Hippocampal formation (tissue), 2 donors: ENCODE results near the gene NPEPL1.

ENCODE experiments used
- DNase-seq, 2 donors: peaks; one replicate each; lab custom pipeline; 2025; lab: John Stamatoyannopoulos, UW

NPEPL1 gene

DNA sequence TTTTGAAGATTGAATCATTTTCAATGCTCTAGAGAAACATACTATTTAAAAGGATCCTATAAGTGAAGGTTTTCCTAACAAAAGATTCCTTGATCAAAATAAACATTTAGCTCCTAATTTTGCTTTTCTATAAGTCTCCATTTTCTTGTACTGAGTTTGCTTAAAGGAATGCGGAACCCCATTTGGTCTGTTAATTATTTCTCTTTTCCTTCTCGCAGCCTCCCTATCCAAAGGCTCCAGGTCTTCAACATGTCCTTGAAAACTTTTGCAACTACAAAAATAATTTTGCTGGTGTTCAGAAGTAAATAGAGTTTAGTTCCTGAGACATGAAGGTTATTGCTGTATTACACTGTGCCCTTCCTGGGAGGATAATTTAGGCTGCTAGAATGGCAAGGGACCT is 8.3 kb upstream of the NPEPL1 start:
- DNase-seq = no peak

GRCh38 chr20:58685988-58686387 is 6.6 kb upstream of the NPEPL1 start:
- no peak for DNase-seq

DNA sequence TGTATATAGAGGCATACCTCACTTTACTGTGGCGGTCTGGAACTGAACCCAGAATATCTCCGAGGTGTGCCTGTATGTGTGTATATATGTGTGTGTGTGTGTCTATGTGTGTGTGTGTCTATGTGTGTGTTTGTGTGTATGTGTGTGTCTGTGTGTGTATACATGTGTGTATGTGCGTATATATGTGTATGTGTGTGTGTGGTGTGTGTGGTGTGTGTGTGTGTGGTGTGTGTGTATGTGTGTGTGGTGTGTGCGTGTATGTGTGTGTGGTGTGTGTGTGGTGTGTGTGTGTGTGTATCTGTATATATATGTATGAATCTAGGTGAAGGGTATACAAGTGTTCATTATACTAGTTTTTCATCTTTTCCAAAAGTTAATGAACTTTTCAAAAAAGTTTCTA is 4.2 kb upstream of the NPEPL1 start:
- no peak for DNase-seq

DNA sequence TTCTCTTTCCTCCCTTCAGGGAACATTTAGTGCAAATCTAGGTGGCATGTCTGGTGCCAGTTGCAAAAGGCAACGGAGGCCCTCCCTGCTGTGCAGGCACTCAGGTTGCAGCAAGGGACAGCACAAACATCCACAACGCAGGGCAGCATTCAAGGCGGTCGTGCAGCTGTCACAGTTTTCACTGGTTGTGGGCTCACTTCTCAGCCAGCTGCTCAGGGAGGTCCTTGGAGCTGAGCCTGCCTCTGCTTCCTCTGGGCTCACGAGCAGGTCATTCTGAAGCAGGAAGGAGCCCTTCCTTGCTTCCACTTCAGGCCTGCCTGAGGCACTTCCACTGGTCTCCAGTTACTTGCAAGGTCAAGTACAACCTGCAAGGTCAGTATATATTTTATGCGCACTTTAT is 3.8 kb upstream of the NPEPL1 start:
- DNase-seq = no peak

DNA sequence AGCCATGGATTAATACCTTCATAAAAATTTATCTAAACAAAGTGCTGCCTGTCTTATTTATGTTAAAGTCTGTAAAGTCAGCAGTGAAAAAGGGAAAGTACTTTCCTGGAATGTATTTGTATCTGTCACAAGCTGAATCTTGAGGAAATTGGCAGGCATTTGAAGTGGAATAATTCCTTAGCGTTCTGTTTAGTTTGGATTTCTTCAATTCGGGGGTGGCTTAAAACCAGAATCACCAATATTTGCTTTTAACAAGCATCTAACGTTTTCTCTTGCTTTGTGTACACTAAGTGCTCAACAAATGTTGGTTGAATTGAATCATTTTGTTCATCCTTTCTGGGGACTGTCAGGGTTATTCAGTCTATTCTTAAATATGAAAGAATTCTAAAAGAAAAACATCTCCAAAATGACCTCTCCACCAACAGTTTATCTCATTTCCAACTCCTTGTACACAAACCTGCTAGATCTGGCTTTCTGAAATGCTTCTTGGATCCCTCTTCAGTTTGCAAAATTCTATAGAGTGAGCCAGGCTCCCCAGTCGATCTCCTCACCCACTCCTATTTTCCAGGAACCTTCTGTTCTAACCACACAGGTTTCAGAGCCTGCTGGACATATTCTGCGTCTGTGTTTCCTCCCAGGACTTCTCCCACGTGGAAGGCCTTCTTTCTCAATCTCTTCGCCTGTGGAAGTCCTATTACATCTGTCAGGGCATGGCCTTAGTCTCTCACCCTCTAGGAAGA is 2.0 kb upstream of the NPEPL1 start:
- no peak for DNase-seq

DNA sequence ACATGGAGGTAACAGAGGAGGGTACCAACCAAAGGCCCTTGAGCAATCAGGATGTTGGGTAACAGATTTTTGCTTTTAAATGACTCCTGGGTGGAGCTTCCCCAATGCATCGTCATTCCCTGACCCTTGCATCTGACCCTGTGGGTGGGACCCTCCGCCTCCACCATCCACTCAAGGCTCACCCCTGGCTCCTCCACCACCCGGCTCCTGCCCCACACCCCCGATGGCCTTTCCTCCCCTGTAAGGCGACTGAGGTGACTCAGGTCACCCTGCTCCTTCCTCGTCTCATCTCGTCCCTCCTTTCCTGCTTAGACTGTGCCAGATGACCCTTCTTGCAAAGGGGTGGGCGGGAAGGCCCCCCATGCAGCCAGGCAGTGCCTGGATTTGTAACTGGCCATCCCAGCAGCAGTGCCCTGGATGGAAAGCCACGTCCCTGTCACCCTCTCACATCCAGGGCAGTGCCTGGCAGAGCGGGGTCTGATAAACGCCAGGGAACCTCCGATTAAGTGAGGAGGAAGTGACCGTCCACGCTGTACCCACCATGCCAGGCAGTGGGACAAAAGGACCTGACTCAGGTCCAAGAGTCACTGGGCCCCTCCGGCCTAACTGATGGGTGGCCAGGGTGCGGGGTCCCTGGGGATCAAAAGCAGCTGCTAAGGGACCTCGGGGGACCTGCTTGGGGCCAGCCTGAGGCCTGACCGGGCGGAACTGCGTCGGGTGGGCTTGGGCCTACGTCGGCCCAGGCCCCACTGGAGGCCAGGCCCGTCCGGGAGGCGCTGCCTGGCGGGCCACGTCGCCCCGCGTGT is 624 bp upstream of the NPEPL1 start:
- no peak for DNase-seq

DNA sequence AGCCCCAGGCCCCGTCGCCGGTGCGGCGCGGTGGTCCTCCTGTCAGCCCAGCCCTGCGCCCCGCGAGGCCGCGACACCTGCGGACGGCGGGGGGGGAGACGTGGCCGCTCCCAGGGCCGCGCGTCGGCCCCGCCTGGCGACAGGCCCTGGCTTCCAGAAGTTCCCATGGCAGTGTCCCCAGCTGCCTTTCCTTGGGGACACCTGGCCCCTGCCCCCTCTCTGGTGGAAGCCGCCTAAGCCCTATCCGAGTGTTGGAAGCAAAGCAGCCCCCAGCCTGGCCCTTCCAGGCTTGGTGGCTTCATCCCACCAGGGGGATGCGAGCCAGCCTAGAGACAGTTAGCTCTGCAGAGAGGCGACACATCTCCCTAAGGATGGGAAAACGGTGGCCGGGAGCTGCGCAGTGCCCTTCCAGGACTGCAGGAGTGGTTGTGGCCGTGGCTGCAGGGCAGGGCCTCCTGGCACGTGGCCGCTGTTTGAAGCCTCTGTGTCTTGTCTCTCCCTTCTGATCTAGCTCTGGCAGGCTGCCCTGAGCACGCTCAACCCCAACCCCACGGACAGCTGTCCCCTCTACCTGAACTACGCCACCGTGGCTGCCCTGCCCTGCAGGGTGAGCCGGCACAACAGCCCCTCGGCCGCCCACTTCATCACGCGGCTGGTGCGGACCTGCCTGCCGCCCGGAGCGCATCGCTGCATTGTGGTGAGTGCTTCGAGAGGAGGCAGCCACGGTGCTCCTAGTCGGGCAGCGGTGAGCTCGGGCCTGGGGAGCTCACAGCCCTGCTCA is 816 bp downstream of the NPEPL1 start:
- no peak for DNase-seq

DNA sequence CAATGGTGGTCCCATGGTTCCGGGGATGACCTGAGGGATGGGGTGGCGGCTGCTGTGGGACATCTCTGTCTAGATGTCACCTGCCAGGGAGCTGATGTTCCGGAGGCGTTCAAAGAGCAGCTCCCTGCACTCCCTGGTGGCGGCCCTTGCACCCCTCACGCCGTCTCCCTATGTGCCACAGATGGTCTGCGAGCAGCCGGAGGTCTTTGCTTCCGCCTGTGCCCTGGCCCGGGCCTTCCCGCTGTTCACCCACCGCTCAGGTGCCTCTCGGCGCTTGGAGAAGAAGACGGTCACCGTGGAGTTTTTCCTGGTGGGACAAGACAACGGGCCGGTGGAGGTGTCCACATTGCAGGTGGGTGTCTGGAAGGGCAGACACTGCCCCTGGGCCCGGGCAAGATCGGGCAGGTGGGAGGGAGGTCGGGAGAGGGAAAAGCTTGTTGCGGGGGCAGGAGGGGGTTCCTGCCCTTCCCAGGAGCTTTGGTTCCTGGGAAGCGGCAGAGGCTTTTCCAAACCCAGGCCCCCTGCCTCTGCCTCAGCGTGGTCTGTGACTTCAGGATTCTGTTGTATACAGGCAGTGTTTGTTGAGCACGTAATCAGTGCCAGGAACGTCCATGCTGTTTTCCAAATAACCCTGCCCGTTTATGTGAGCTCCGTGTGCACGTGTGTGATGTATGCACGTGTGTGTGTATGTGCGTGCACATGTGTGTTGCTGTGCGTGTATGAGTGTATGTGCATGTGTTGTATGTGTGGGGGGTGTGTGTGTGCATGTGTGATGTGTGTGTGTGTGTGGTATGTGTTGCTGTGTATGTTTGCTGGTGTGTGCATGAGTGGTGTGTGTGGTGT is 1.9 kb downstream of the NPEPL1 start:
- DNase-seq = no peak

GRCh38 chr20:58695084-58695722 is 2.6 kb downstream of the NPEPL1 start:
- no peak for DNase-seq

- DNase-seq = no peak
These were observed 3.3 kb downstream of the NPEPL1 start for GRCh38 chr20:58695895-58696375.

GRCh38 chr20:58696411-58696961 is 3.9 kb downstream of the NPEPL1 start:
- no peak for DNase-seq

DNA sequence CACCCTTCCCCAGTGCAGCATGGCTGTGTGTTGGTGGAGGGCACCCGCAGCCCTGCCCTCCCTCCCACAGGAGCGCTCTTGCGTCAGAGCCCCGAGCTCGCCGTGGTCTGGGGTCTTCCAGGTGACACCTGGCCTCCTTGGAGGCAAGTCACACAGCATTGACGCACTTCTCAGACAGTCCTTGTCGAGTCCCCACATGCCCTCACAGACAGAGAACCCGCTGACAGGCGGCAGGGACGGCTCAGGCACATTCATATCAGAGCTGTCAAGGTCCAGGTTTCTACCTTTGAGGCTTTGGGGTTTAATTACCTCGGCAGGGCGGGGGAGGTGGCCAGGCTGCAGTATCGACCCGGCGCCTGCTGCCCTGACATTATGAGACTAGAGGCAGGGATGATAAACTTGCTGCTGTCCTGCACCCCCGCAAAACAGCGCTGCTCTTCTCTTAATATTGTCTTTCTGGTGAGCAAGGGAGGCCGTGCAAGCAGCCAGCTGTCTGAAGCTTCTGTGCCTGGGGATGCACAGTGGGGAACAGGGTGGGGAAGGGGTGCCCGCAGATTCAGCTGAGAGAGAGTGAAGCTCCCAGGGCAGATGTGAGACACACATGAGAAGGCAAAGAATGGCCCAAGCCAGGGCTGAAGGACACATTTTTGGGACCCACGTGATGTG is 4.7 kb downstream of the NPEPL1 start:
- no peak for DNase-seq

DNA sequence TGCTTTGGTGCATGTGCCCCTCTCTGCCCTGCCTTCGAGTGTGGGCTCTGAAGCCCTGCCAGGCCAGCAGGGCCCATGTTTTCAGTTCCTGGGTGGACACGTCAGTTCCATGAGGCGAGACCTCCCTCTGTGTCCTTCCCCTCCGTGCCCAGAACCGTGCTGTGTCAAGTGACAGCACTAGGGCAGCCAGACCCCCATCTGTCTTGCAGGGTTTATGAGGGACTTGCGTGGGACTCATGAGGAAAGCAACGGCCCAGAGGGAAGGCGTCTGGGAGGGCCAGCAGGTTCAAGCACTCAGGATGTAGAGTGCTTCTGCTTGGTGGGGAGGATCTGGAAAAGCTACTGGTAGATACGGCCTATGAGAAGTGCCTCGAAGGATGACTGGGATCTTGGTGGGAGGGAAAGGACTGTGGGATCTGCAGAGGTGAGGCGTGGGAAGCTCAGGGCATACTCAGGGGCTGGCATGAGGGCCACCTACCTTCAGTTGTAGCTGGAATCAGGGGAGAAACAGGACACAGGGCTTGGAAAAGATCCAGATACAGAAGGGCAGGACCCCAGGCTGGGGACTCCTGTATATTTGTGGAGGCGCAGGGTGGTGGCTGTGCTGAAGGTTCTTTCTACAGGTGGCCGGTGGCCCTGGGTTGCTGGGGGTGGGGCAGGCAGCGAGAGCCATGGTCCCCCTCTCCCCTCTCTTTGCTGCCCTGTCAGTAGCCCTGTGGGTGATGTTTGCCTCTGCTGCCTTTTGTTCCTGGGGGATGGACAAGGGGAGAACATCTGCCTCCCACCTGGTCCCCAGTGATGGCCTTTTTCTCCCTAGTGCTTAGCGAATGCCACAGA is 5.5 kb downstream of the NPEPL1 start:
- DNase-seq = no peak

DNA sequence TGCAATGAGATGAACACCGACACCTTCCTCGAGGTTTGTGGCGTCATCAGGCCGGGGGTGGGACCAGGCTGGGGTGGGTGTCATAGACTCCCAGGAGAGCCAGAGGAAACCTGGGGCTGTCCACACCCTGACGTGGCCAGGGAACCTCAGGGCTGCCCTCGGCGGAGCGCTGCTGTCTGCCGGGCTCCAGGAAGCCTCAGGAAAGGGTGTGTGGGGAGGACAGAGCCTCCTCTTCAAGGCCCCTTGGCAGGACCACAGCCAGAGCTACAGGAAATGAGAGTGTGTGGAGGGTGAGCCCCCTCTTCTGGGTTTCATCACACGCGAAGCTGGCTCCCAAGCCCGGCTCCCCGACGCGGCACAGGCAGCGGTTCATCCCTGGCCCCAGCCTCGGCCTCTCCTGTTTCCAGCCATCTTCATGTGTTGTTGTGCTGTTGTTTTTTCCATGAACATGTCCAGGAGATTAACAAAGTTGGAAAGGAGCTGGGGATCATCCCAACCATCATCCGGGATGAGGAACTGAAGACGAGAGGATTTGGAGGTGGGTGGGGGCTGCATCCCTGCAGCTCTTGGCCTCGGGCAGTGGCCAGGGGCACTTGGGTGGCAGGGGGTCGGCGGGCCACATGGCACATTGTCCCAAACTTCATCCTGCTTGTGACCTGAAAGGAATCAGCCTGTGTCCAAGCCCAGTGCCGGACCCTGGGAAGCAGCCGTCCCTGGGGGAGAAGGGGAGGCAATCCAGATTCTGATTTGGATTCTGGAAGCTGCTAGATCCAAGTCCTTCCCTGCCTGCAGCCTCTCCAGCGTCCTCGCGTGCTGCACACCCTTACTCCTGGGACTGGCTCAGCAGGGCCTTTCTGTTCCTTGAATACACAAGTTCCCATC is 6.4 kb downstream of the NPEPL1 start:
- DNase-seq = no peak

DNA sequence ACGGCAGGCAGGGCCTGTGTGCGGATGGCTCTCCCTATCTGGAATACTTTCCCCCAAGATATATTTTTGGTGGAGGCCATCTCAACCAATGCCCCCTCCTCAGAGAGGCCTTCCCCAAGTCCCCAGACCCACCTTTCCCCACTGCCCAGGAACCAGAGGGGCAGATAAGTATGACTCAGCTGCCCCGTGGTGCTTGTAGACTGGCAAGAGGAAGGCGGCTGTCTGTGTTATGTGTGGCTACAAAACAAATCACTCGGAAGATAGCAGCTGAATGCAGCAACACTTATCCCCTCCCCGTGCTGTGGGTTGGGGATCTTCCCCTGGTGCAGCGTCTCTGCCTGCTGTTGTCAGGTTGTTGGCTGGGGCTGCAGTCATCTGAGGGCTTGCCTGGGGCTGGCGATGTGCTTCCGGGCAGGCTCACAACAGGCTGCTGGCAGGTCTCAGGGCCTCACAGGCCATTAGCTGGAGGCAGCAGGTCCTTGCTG is 7.1 kb downstream of the NPEPL1 start:
- DNase-seq = no peak

- DNase-seq = no peak
These were observed 7.7 kb downstream of the NPEPL1 start for GRCh38 chr20:58700121-58700821.

GRCh38 chr20:58700823-58701222 is 8.2 kb downstream of the NPEPL1 start:
- DNase-seq = no peak
